ENCODE measurements around the gene SESN1.
"Not testable (repeated sequence)": the region's sequence is repeated elsewhere in the genome, so short reads cannot be mapped to it uniquely, and the experiment has no call there.

The SESN1 gene

GRCh38 chr6:109118871-109119354 lies 24.3 kb upstream of the SESN1 start:
- no peak overlapping the region for H3K4me3 ChIP-seq (ENCODE audit: low read length)
- no peak overlapping the region for H3K27ac ChIP-seq (ENCODE audit: low read length)
- no peak for DNase-seq (ENCODE audit: low read depth, low spot score)
- no peaks in the 10 kb centered on the region for H3K9me3 ChIP-seq (ENCODE audit: control insufficient read depth, insufficient read depth, low read length)
- no peaks in the 10 kb centered on the region for H3K36me3 ChIP-seq (ENCODE audit: control insufficient read depth, insufficient read depth, low read length)
- no peaks in the 10 kb centered on the region for H3K4me1 ChIP-seq (ENCODE audit: control insufficient read depth, insufficient read depth, low read length)
- WGBS (ENCODE audit: insufficient coverage, insufficient read length) = no CpG with 5 or more reads among the region's 3 CpGs
- no peaks in the 10 kb centered on the region for H3K27me3 ChIP-seq (ENCODE audit: control insufficient read depth, insufficient read depth, low read length)

- Histone ChIP-seq H3K4me1 (ENCODE audit: control insufficient read depth, insufficient read depth, low read length) (no peaks in the 10 kb centered on the region), H3K27ac (ENCODE audit: low read length) (no peak overlapping the region), H3K4me3 (ENCODE audit: low read length) (no peak overlapping the region), H3K27me3 (ENCODE audit: control insufficient read depth, insufficient read depth, low read length) (no peaks in the 10 kb centered on the region), H3K9me3 (ENCODE audit: control insufficient read depth, insufficient read depth, low read length) (no peaks in the 10 kb centered on the region), H3K36me3 (ENCODE audit: control insufficient read depth, insufficient read depth, low read length) (no peaks in the 10 kb centered on the region)
- WGBS (ENCODE audit: insufficient coverage, insufficient read length) = no CpG with 5 or more reads among the region's 5 CpGs
- DNase-seq (ENCODE audit: low read depth, low spot score) = no peak
Measured at GRCh38 chr6:109118337-109118736, 23.7 kb upstream of the SESN1 start.

- no peak overlapping the region for H3K27ac ChIP-seq (ENCODE audit: low read length)
- no peaks in the 10 kb centered on the region for H3K36me3 ChIP-seq (ENCODE audit: control insufficient read depth, insufficient read depth, low read length)
- H3K9me3 ChIP-seq (ENCODE audit: control insufficient read depth, insufficient read depth, low read length) = no peaks in the 10 kb centered on the region
- no peaks in the 10 kb centered on the region for H3K27me3 ChIP-seq (ENCODE audit: control insufficient read depth, insufficient read depth, low read length)
- no peak for DNase-seq (ENCODE audit: low read depth, low spot score)
- H3K4me3 ChIP-seq (ENCODE audit: low read length) = no peak overlapping the region
- no peaks in the 10 kb centered on the region for H3K4me1 ChIP-seq (ENCODE audit: control insufficient read depth, insufficient read depth, low read length)
- no CpG with 5 or more reads among the region's 5 CpGs for WGBS (ENCODE audit: insufficient coverage, insufficient read length)
Measured at GRCh38 chr6:109117346-109118035, 22.8 kb upstream of the SESN1 start.

DNA sequence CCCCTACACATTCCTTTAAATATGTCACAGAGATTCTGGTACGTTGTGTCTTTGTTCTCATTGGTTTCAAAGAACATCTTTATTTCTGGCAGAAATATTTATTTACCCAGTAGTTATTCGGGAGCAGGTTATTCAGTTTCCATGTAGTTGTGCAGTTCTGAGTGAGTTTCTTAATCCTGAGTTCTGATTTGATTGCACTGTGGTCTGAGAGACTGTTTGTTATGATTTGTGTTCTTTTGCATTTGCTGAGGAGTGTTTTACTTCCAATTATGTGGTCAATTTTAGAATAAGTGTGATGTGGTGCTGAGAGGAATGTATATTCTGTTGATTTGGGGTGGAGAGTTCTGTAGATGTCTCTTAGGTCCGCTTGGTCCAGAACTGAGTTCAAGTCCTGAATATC lies 18.0 kb upstream of the SESN1 start:
- H3K4me3 ChIP-seq (ENCODE audit: low read length) = not testable (repeated sequence)

GRCh38 chr6:109109663-109110062 lies 15.0 kb upstream of the SESN1 start:
- H3K36me3 ChIP-seq (ENCODE audit: control insufficient read depth, insufficient read depth, low read length); DNase-seq (ENCODE audit: low read depth, low spot score); H3K4me3 ChIP-seq (ENCODE audit: low read length); H3K27me3 ChIP-seq (ENCODE audit: control insufficient read depth, insufficient read depth, low read length); H3K4me1 ChIP-seq (ENCODE audit: control insufficient read depth, insufficient read depth, low read length); H3K9me3 ChIP-seq (ENCODE audit: control insufficient read depth, insufficient read depth, low read length); H3K27ac ChIP-seq (ENCODE audit: low read length): not testable (repeated sequence)
- no CpG with 5 or more reads among the region's 8 CpGs for WGBS (ENCODE audit: insufficient coverage, insufficient read length)

More for the DNA sequence above, 18.0 kb upstream of the SESN1 start:
- no CpG with 5 or more reads among the region's 3 CpGs for WGBS (ENCODE audit: insufficient coverage, insufficient read length)
- not testable (repeated sequence) for DNase-seq (ENCODE audit: low read depth, low spot score); H3K36me3 ChIP-seq (ENCODE audit: control insufficient read depth, insufficient read depth, low read length); H3K27me3 ChIP-seq (ENCODE audit: control insufficient read depth, insufficient read depth, low read length); H3K9me3 ChIP-seq (ENCODE audit: control insufficient read depth, insufficient read depth, low read length); H3K27ac ChIP-seq (ENCODE audit: low read length); H3K4me1 ChIP-seq (ENCODE audit: control insufficient read depth, insufficient read depth, low read length)

- WGBS (ENCODE audit: insufficient coverage, insufficient read length) = no CpG with 5 or more reads among the region's 5 CpGs
- no peaks in the 10 kb centered on the region for H3K36me3 ChIP-seq (ENCODE audit: control insufficient read depth, insufficient read depth, low read length)
- no peak overlapping the region for H3K27ac ChIP-seq (ENCODE audit: low read length)
- H3K4me1 ChIP-seq (ENCODE audit: control insufficient read depth, insufficient read depth, low read length) = no peaks in the 10 kb centered on the region
- H3K27me3 ChIP-seq (ENCODE audit: control insufficient read depth, insufficient read depth, low read length) = no peaks in the 10 kb centered on the region
- H3K4me3 ChIP-seq (ENCODE audit: low read length) = no peak overlapping the region
- no peaks in the 10 kb centered on the region for H3K9me3 ChIP-seq (ENCODE audit: control insufficient read depth, insufficient read depth, low read length)
- DNase-seq (ENCODE audit: low read depth, low spot score) = no peak
Measured at GRCh38 chr6:109105681-109106080, 11.0 kb upstream of the SESN1 start.

DNA sequence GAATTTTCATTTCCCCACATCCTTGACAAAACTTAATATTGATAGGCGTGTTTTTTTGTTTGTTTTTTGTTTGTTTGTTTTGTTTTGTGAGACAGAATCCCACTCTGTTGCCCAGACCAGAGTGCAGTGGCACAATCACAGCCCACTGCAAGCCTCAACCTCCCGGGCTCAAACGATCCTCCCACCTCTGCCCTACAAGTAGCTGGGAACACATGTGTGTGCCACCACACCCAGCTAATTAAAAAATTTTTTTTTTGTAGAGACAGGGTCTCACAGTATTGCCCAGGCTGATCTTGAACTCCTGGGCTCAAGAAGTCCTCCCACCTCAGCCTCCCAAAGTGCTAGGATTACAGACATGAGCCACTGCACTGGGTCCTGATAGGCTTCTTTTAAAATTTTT lies 9.9 kb upstream of the SESN1 start:
- Histone ChIP-seq H3K27ac (ENCODE audit: low read length) (no peak overlapping the region), H3K9me3 (ENCODE audit: control insufficient read depth, insufficient read depth, low read length) (no peaks in the 10 kb centered on the region), H3K4me3 (ENCODE audit: low read length) (no peak overlapping the region), H3K27me3 (ENCODE audit: control insufficient read depth, insufficient read depth, low read length) (no peaks in the 10 kb centered on the region), H3K4me1 (ENCODE audit: control insufficient read depth, insufficient read depth, low read length) (no peaks in the 10 kb centered on the region), H3K36me3 (ENCODE audit: control insufficient read depth, insufficient read depth, low read length) (no peaks in the 10 kb centered on the region)
- WGBS (ENCODE audit: insufficient coverage, insufficient read length) = no CpG with 5 or more reads among the region's 3 CpGs
- DNase-seq (ENCODE audit: low read depth, low spot score) = no peak

- Histone ChIP-seq H3K4me1 (ENCODE audit: control insufficient read depth, insufficient read depth, low read length) (no peaks in the 10 kb centered on the region), H3K27me3 (ENCODE audit: control insufficient read depth, insufficient read depth, low read length) (no peaks in the 10 kb centered on the region), H3K36me3 (ENCODE audit: control insufficient read depth, insufficient read depth, low read length) (no peaks in the 10 kb centered on the region), H3K27ac (ENCODE audit: low read length) (no peak overlapping the region), H3K4me3 (ENCODE audit: low read length) (no peak overlapping the region), H3K9me3 (ENCODE audit: control insufficient read depth, insufficient read depth, low read length) (no peaks in the 10 kb centered on the region)
- no peak for DNase-seq (ENCODE audit: low read depth, low spot score)
Measured at GRCh38 chr6:109103942-109104341, 9.3 kb upstream of the SESN1 start.

DNA sequence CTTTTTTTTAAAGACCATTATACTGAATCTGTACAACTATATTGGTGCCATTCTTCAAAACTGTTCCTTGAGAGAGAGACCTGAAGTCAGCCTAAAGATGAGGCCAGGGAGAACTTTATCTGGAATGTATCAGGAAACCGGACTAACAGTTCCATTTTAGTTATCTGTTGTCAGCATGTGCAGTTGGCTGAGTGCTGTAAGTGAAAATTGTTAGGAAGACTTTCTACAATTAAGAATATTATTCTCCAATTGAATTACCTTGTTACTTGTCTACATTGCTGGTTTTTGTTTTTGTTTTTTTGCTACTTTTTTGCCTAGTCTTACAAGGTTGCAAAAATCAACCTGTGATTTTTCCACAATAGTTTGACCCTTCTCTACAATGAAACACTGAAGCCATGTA lies 8.1 kb upstream of the SESN1 start:
- no CpG with 5 or more reads among the region's 1 CpG for WGBS (ENCODE audit: insufficient coverage, insufficient read length)
- Histone ChIP-seq H3K27me3 (ENCODE audit: control insufficient read depth, insufficient read depth, low read length) (no peaks in the 10 kb centered on the region), H3K27ac (ENCODE audit: low read length) (no peak overlapping the region), H3K36me3 (ENCODE audit: control insufficient read depth, insufficient read depth, low read length) (no peaks in the 10 kb centered on the region), H3K4me3 (ENCODE audit: low read length) (no peak overlapping the region), H3K9me3 (ENCODE audit: control insufficient read depth, insufficient read depth, low read length) (no peaks in the 10 kb centered on the region), H3K4me1 (ENCODE audit: control insufficient read depth, insufficient read depth, low read length) (no peaks in the 10 kb centered on the region)
- DNase-seq (ENCODE audit: low read depth, low spot score) = no peak

- DNase-seq (ENCODE audit: low read depth, low spot score) = no peak
- Histone ChIP-seq H3K27me3 (ENCODE audit: control insufficient read depth, insufficient read depth, low read length) (no peaks in the 10 kb centered on the region), H3K27ac (ENCODE audit: low read length) (no peak overlapping the region), H3K4me3 (ENCODE audit: low read length) (no peak overlapping the region), H3K9me3 (ENCODE audit: control insufficient read depth, insufficient read depth, low read length) (no peaks in the 10 kb centered on the region), H3K4me1 (ENCODE audit: control insufficient read depth, insufficient read depth, low read length) (no peaks in the 10 kb centered on the region), H3K36me3 (ENCODE audit: control insufficient read depth, insufficient read depth, low read length) (no peaks in the 10 kb centered on the region)
- WGBS (ENCODE audit: insufficient coverage, insufficient read length) = no CpG with 5 or more reads among the region's 1 CpG
Measured at GRCh38 chr6:109097661-109098060, 3.0 kb upstream of the SESN1 start.

DNA sequence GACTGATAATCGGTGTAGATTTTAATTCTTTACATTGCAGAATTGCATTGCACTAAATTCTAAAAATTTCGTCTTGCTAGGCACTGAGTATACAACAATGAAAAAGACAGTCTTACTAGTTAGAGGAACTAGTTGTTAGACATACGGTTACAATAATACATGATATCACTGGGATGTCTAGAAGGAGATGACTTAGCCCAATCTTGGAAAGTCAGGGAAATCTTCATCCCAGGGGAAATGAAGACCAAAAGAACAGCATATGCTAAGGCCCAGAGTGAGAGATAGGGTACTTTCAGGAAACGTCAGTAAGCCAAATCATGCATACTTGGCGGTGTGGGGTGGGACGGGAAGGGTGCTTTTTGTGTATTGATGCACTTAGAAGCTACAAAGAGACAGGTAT lies 1.6 kb upstream of the SESN1 start:
- no peak for DNase-seq (ENCODE audit: low read depth, low spot score)
- 100% methylated on average over 1 of the region's 6 CpGs for WGBS (ENCODE audit: insufficient coverage, insufficient read length)
- Histone ChIP-seq H3K36me3 (ENCODE audit: control insufficient read depth, insufficient read depth, low read length) (no peaks in the 10 kb centered on the region), H3K27me3 (ENCODE audit: control insufficient read depth, insufficient read depth, low read length) (no peaks in the 10 kb centered on the region), H3K4me1 (ENCODE audit: control insufficient read depth, insufficient read depth, low read length) (no peaks in the 10 kb centered on the region), H3K9me3 (ENCODE audit: control insufficient read depth, insufficient read depth, low read length) (no peaks in the 10 kb centered on the region), H3K27ac (ENCODE audit: low read length) (no peak overlapping the region), H3K4me3 (ENCODE audit: low read length) (no peak overlapping the region)

Measured in iPS DF 6.9 (cell line).